Caco-2 (cell line): ENCODE data around the gene CMC2. TPM values are rescaled to one million over a fixed set of nuclear protein-coding genes. Genes with fewer than 3 reads are reported as not detected.

Experiments
- BruUV-seq: library from RNA; stranded (reverse); fragments of 400-500 nt; replicated peaks from 2 replicates; lab custom pipeline; 2021; lab: Mats Ljungman, UMichigan
- CTCF ChIA-PET: fragments of 300-600 bp; sonication (Branson Sonifier 250); formaldehyde crosslinking; loops from one replicate; lab custom pipeline; 2022; ENCODE audit warnings: antibody characterized with exemption; lab: Charles Lee
- POLR2A ChIA-PET: fragments of 300-600 bp; sonication (Branson Sonifier 250); formaldehyde crosslinking; loops from one replicate; lab custom pipeline; 2022; ENCODE audit warnings: antibody characterized with exemption; lab: Charles Lee
- DNase-seq, 2 experiments: peaks; one replicate each; pipeline versions ENCODE4 v3.0.0 to v3.0.0-alpha.2; 2020 to 2022
- H3K27me3 ChIP-seq: replicated peaks from 2 replicates; pipeline ENCODE4 v1.6.0; 2011; ENCODE audit warnings: low read length; ENCODE audit not compliant: control insufficient read depth, insufficient read depth
- H3K36me3 ChIP-seq: 2 replicates; pipeline ENCODE4 v1.5.1; 2011; ENCODE audit warnings: low read length; ENCODE audit not compliant: control insufficient read depth, insufficient read depth
- H3K4me1 ChIP-seq: fragments of 250-450 bp; sonication (Bioruptor Pico); 2 replicates; pipeline ENCODE4 v1.5.1; 2020; ENCODE audit warnings: mild to moderate bottlenecking
- H3K4me3 ChIP-seq: 2 replicates; pipeline ENCODE4 v1.5.1; 2011; ENCODE audit warnings: low read depth, mild to moderate bottlenecking, control low read depth, low read length
- H3K9me3 ChIP-seq: fragments of 250-450 bp; sonication (Bioruptor Pico); 2 replicates; pipeline ENCODE4 v1.5.1; 2020; ENCODE audit warnings: mild to moderate bottlenecking, moderate library complexity
- H3K27ac Mint-ChIP-seq: one replicate; pipeline ENCODE4 v1.8.0; 2022; ENCODE audit warnings: mixed read lengths; ENCODE audit not compliant: unreplicated experiment
- H3K27me3 Mint-ChIP-seq: one replicate; pipeline ENCODE4 v1.8.0; 2022; ENCODE audit warnings: mixed read lengths; ENCODE audit not compliant: insufficient read depth, unreplicated experiment
- H3K36me3 Mint-ChIP-seq: one replicate; pipeline ENCODE4 v1.8.0; 2022; ENCODE audit warnings: mild to moderate bottlenecking, mixed read lengths; ENCODE audit not compliant: insufficient read depth, unreplicated experiment
- H3K4me1 Mint-ChIP-seq: one replicate; pipeline ENCODE4 v1.8.0; 2022; ENCODE audit warnings: low read depth, mixed read lengths; ENCODE audit not compliant: unreplicated experiment
- H3K4me3 Mint-ChIP-seq: one replicate; pipeline ENCODE4 v1.8.0; 2022; ENCODE audit warnings: mild to moderate bottlenecking, moderate library complexity, mixed read lengths; ENCODE audit not compliant: unreplicated experiment
- H3K9me3 Mint-ChIP-seq: one replicate; pipeline ENCODE4 v1.8.0; 2022; ENCODE audit warnings: mixed read lengths; ENCODE audit not compliant: unreplicated experiment
- CTCF ChIP-seq, 2 experiments: fragments of 200-600 bp in 1 of 2; IDR thresholded peaks; 1 replicate in 1 of 2; 2 replicates in 1 of 2; pipeline versions ENCODE4 v1.5.1 to v1.8.0; 2011 to 2022; ENCODE audit warnings: antibody characterized with exemption in 1 of 2, control low read depth in 1 of 2, inconsistent platforms in 1 of 2, low read depth in 1 of 2, low read length in 1 of 2, mild to moderate bottlenecking in 1 of 2, moderate library complexity in 1 of 2; ENCODE audit not compliant: insufficient read depth in 1 of 2, severe bottlenecking in 1 of 2, unreplicated experiment in 1 of 2
- intact Hi-C: fragments of 100-400 bp; cut with micrococcal nuclease; formaldehyde crosslinking; loops from one replicate; pipeline ENCODE4 v1.10.0; 2022; ENCODE audit not compliant: unreplicated experiment
- total RNA-seq: library from RNA; stranded (reverse); gene quantifications from 2 replicates; pipeline ENCODE4 v1.2.3, GENCODE V29; 2022

CMC2 gene
- total RNA-seq, 1 experiment from 2014 or later = 94.1 TPM

- POLR2A ChIA-PET = no interaction called here
- Mint-ChIP-seq H3K9me3 (no peaks in the 10 kb centered on the region), H3K36me3 (peaks cover 24% of the 10 kb centered on the region), H3K27ac (no peak overlapping the region), H3K27me3 (no peaks in the 10 kb centered on the region), H3K4me3 (no peak overlapping the region), H3K4me1 (peaks cover 53% of the 10 kb centered on the region)
- intact Hi-C loops = loop anchor here (10.0 kb wide), 1 partner anchor 733 kb away; no protein-coding TSS in a partner anchor
- H3K9me3 ChIP-seq = no peaks in the 10 kb centered on the region
- no peaks in the 10 kb centered on the region for H3K36me3 ChIP-seq
- no TSS peak for BruUV-seq
- no peaks in the 10 kb centered on the region for H3K27me3 ChIP-seq
- H3K4me1 ChIP-seq = peaks cover 42% of the 10 kb centered on the region
- CTCF ChIA-PET = no interaction called here
- H3K4me3 ChIP-seq = no peak overlapping the region
- DNase-seq = no peak
- TF ChIP-seq CTCF (IDR thresholded peaks at IDR 0.05; ENCODE audit: insufficient read depth in 1 of 2, low read depth in 1 of 2, low read length in 1 of 2, severe bottlenecking in 1 of 2, unreplicated experiment in 1 of 2) = no peak
Observed at GRCh38 chr16:81001330-81001729, 5.4 kb downstream of the CMC2 start.

- Histone ChIP-seq H3K9me3 (no peaks in the 10 kb centered on the region), H3K36me3 (no peaks in the 10 kb centered on the region), H3K4me3 (no peak overlapping the region), H3K27me3 (no peaks in the 10 kb centered on the region), H3K4me1 (peaks cover 42% of the 10 kb centered on the region)
- DNase-seq = no peak
- H3K4me1 Mint-ChIP-seq = peaks cover 53% of the 10 kb centered on the region
- peaks cover 20% of the 10 kb centered on the region for H3K36me3 Mint-ChIP-seq
- H3K27me3 Mint-ChIP-seq = no peaks in the 10 kb centered on the region
- ChIA-PET POLR2A (no interaction called here), CTCF (no interaction called here)
- TF ChIP-seq CTCF (IDR thresholded peaks at IDR 0.05; ENCODE audit: insufficient read depth in 1 of 2, low read depth in 1 of 2, low read length in 1 of 2, severe bottlenecking in 1 of 2, unreplicated experiment in 1 of 2) = no peak
- no peak overlapping the region for H3K4me3 Mint-ChIP-seq
- intact Hi-C loops = loop anchor here (10.0 kb wide), 1 partner anchor 734 kb away; no protein-coding TSS in a partner anchor
- no peaks in the 10 kb centered on the region for H3K9me3 Mint-ChIP-seq
- H3K27ac Mint-ChIP-seq = no peak overlapping the region
- no TSS peak for BruUV-seq
Observed at GRCh38 chr16:81000873-81001272, 5.8 kb downstream of the CMC2 start.

- POLR2A ChIA-PET = interaction anchor here (0.6 to 2.0 kb wide), 2 partner anchors 9 to 602 kb away, joined by 4 to 10 read pairs; partner anchors contain the start of genes CENPN and CMC2
- peak overlapping the region; percentile 44 for H3K4me3 Mint-ChIP-seq
Observed at GRCh38 chr16:80997964-80998620, 8.6 kb downstream of the CMC2 start.

More at GRCh38 chr16:80997964-80998620, 8.6 kb downstream of the CMC2 start:
- no peaks in the 10 kb centered on the region for H3K36me3 ChIP-seq
- no TSS peak for BruUV-seq
- no peak for DNase-seq
- peaks cover 59% of the 10 kb centered on the region for H3K4me1 Mint-ChIP-seq
- H3K9me3 Mint-ChIP-seq = no peaks in the 10 kb centered on the region
- intact Hi-C loops = loop anchor here (1.0 kb wide), 1 partner anchor 9 kb away; the partner anchor contains the start of gene CENPN
- CTCF ChIA-PET = interaction anchor here (1.0 to 1.8 kb wide), 4 partner anchors 9 to 49 kb away, joined by 3 to 9 read pairs (median 6); partner anchors contain the start of genes ATMIN, CENPN and CMC2
- no peak overlapping the region for H3K4me3 ChIP-seq
- peaks cover 26% of the 10 kb centered on the region for H3K36me3 Mint-ChIP-seq
- peaks cover 50% of the 10 kb centered on the region for H3K4me1 ChIP-seq
- no peaks in the 10 kb centered on the region for H3K27me3 Mint-ChIP-seq
- no peak for TF ChIP-seq CTCF (IDR thresholded peaks at IDR 0.05; ENCODE audit: insufficient read depth in 1 of 2, low read depth in 1 of 2, low read length in 1 of 2, severe bottlenecking in 1 of 2, unreplicated experiment in 1 of 2)
- no peaks in the 10 kb centered on the region for H3K27me3 ChIP-seq
- H3K27ac Mint-ChIP-seq = peak overlapping the region; percentile 80
- H3K9me3 ChIP-seq = no peaks in the 10 kb centered on the region
